ENCODE data around the gene FLRT1. TPM values are rescaled to one million over a fixed set of nuclear protein-coding genes. Genes with fewer than 3 reads are reported as not detected.

Gene FLRT1
- total and polyA plus RNA-seq, 9 donors: 0.13 to 1.2 (median 0.38) TPM

DNA sequence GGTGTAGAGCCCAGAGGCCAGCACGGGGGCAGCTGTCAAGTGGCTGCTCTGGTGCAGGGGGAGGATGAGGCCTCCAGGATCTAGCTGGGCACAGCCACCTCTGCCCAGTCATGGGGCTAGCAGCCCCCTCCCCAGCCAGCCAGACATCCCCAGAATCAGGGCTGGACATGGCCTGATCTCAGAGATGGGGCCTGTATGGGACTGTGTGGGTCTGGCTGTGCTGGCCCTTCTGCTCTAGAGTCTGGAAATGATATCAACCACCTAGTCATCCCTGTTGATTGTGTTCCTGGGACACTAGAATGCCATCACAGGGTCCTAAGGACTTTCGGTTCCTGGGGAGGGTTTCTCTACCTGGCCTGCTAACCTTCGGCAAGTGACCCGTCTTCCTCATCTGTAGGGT, 2.8 kb downstream of the FLRT1 start:
- H3K36me3 ChIP-seq: no peaks in the 10 kb centered on the region
- no peaks in the 10 kb centered on the region for H3K9me3 ChIP-seq
- no peak overlapping the region for H3K27ac ChIP-seq
- intact Hi-C loops (cut with DNase I): no loop called here
- no peaks in the 10 kb centered on the region for H3K27me3 ChIP-seq
- WGBS, 3 donors: 92 to 94% (median 93%) methylated on average over 4 of the region's 4 CpGs
- TF ChIP-seq, protein P1, sequence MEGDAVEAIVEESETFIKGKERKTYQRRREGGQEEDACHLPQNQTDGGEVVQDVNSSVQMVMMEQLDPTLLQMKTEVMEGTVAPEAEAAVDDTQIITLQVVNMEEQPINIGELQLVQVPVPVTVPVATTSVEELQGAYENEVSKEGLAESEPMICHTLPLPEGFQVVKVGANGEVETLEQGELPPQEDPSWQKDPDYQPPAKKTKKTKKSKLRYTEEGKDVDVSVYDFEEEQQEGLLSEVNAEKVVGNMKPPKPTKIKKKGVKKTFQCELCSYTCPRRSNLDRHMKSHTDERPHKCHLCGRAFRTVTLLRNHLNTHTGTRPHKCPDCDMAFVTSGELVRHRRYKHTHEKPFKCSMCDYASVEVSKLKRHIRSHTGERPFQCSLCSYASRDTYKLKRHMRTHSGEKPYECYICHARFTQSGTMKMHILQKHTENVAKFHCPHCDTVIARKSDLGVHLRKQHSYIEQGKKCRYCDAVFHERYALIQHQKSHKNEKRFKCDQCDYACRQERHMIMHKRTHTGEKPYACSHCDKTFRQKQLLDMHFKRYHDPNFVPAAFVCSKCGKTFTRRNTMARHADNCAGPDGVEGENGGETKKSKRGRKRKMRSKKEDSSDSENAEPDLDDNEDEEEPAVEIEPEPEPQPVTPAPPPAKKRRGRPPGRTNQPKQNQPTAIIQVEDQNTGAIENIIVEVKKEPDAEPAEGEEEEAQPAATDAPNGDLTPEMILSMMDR (IDR thresholded peaks at IDR 0.05): no peak
- TF ChIP-seq POLR2A (IDR thresholded peaks at IDR 0.05): no peak
- TF ChIP-seq EP300 (IDR thresholded peaks at IDR 0.05): no peak
- peaks cover 2% of the 10 kb centered on the region for H3K4me1 ChIP-seq (ENCODE audit: insufficient read depth)
- no peak for DNase-seq
- H3K4me3 ChIP-seq: no peak overlapping the region

DNA sequence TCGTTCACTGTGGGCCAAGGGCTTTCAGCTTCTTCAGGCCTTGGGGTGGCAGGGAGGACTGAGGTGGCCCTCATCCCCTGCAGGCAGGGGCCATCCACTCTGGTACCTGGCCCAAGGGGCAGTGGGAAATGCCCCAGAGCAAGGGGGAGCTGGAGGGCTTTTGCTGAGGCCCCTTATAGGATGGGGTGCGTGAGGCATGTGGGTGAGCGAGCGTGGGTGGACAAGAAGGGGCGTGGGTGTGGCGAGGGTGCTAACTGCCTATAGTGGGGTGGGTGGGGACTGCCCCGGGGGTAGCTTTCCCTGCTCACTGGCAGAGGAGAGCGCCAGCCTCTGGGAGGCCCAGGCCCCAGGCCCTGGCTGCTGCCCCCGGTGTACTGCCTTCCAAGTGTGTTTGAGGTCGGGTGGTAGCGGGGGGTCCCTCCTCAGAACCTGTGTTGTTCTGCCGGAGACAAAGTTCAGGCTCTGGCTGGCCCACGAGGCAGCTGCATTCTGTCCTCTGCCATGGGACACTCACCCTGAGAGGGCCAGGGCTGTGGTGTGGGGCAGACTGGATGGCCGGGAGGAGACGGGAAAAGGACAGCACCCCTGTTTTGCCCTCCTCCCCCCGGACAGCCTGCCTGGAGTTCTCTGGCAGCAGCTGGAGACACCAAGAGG, 3.4 kb downstream of the FLRT1 start:
- DNase-seq: no peak
- H3K9me3 ChIP-seq: no peaks in the 10 kb centered on the region
- H3K4me1 ChIP-seq (ENCODE audit: insufficient read depth): peaks cover 2% of the 10 kb centered on the region
- TF ChIP-seq POLR2A (IDR thresholded peaks at IDR 0.05) (no peak), EP300 (IDR thresholded peaks at IDR 0.05) (no peak)
- TF ChIP-seq, protein P1 (IDR thresholded peaks at IDR 0.05): no peak
- no peaks in the 10 kb centered on the region for H3K36me3 ChIP-seq
- intact Hi-C loops (cut with DNase I): no loop called here
- 84 to 88% (median 87%) methylated on average over 16 of the region's 16 CpGs for WGBS, 3 donors
- H3K27ac ChIP-seq: no peak overlapping the region
- no peaks in the 10 kb centered on the region for H3K27me3 ChIP-seq
- H3K4me3 ChIP-seq: no peak overlapping the region

DNA sequence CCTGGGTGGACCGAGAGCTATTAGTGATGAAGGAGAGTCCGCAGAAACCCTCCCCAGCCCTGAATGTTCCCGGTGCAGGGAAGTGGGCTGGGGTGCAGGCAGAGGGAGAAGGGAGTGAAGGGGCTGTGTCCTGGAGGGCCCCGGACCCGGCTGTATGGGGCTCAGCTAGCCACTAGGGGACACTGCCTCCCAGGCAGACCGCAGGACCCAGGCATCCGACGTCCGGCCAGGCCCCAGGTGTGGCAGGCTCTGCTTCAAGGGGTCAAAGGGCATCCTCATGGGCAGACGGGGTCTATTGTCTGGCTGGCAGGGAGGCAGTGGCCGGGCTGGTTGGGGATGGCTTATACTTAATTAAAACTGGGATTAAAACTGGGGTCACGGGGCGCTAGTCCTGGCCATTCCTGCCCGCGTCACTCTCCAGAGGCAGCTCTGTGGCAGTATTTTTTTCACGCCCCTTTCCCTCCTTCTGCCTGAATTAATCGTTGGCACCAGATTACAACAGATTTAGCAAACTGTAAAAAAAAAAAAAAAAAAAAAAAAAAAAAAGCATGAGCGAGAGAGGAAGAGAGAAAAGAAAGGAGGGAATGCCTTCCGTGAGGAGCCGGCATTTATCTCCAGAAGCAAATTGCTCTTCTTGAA, 5.1 kb downstream of the FLRT1 start:
- no peaks in the 10 kb centered on the region for H3K4me1 ChIP-seq (ENCODE audit: insufficient read depth)
- H3K27ac ChIP-seq: no peak overlapping the region
- TF ChIP-seq EP300 (IDR thresholded peaks at IDR 0.05): no peak
- TF ChIP-seq, protein P1 (IDR thresholded peaks at IDR 0.05): no peak
- no peak for TF ChIP-seq POLR2A (IDR thresholded peaks at IDR 0.05)
- intact Hi-C loops (cut with DNase I): no loop called here
- H3K9me3 ChIP-seq: no peaks in the 10 kb centered on the region
- H3K36me3 ChIP-seq: no peaks in the 10 kb centered on the region
- DNase-seq: no peak
- no peak overlapping the region for H3K4me3 ChIP-seq
- 68 to 71% (median 68%) methylated on average over 20 of the region's 20 CpGs for WGBS, 3 donors
- H3K27me3 ChIP-seq: no peaks in the 10 kb centered on the region

DNA sequence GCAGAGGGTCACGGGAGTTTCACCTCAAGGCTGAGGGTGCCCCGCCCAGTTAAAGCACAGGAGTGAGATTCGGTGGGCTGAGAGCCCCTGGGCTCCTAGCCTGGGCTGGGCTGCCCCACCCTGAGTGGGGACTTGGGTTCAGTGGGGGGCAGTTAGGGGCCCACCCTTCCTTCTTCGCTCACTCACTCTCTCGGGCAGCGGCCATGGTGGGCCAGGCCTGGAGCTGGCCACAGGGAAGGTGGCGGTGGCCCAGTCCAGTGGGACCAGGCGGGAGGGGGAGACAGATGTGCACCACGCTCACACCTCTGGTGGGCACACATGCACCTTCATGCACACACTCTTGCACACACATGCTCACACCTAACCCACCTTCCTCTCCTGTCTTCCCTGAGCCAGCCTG, 6.1 kb downstream of the FLRT1 start:
- H3K4me1 ChIP-seq (ENCODE audit: insufficient read depth): no peaks in the 10 kb centered on the region
- WGBS, 3 donors: 88 to 96% (median 91%) methylated on average over 9 of the region's 9 CpGs
- no peak overlapping the region for H3K27ac ChIP-seq
- H3K27me3 ChIP-seq: no peaks in the 10 kb centered on the region
- H3K36me3 ChIP-seq: no peaks in the 10 kb centered on the region
- intact Hi-C loops (cut with DNase I): no loop called here
- TF ChIP-seq, protein P1 (IDR thresholded peaks at IDR 0.05): no peak
- no peak for TF ChIP-seq EP300 (IDR thresholded peaks at IDR 0.05)
- H3K4me3 ChIP-seq: no peak overlapping the region
- no peak for DNase-seq
- H3K9me3 ChIP-seq: no peaks in the 10 kb centered on the region

Measured in ovary (tissue), 9 donors.